SK-N-DZ (cell line): Measurements from ENCODE around the gene CCL26. TPM values are rescaled to one million over a fixed set of nuclear protein-coding genes. Genes with fewer than 3 reads are reported as not detected.

Source experiments
- DNase-seq: peaks from one replicate; pipeline ENCODE4 v3.0.0-alpha.2; 2015; ENCODE audit warnings: low spot score
- polyA plus RNA-seq, 2 experiments: library from polyadenylated mRNA; depleted of rRNA; stranded (reverse); fragments of >200 nt; gene quantifications; 2 replicates each; pipeline ENCODE4 v1.2.3, GENCODE V29; 2014

Gene CCL26
- polyA plus RNA-seq (2014; cell fraction: cytosol; rRNA removed) = not detected in 2 replicates
- polyA plus RNA-seq (2014; cell fraction: nucleus; rRNA removed) = not detected in 2 replicates

GRCh38 chr7:75772081-75773077, at the start of gene CCL26:
CCL26 (minus strand) TSS chr7:75772211; CDS start chr7:75772176, 35 bp downstream.
- DNase-seq = no peak

GRCh38 chr7:75820688-75821087, 48.7 kb upstream of the CCL26 start:
- DNase-seq = no peak

GRCh38 chr7:75819711-75820110, 47.7 kb upstream of the CCL26 start:
- DNase-seq = no peak

- no peak for DNase-seq
These were observed 46.5 kb upstream of the CCL26 start for GRCh38 chr7:75818472-75818871.

GRCh38 chr7:75817116-75817515, 45.1 kb upstream of the CCL26 start:
- DNase-seq = no peak

GRCh38 chr7:75815418-75816064, 43.5 kb upstream of the CCL26 start:
- no peak for DNase-seq

- DNase-seq = no peak
These were observed 42.5 kb upstream of the CCL26 start for GRCh38 chr7:75814407-75814947.

GRCh38 chr7:75813781-75814236, 41.8 kb upstream of the CCL26 start, which contains the start of gene CCL24:
CCL24 (minus strand) TSS chr7:75813806; CDS start chr7:75813715, 91 bp downstream.
- DNase-seq = no peak

GRCh38 chr7:75813084-75813483, 41.1 kb upstream of the CCL26 start:
- no peak for DNase-seq

GRCh38 chr7:75811894-75812678, 40.1 kb upstream of the CCL26 start:
- no peak for DNase-seq

GRCh38 chr7:75809396-75809795, 37.4 kb upstream of the CCL26 start:
- DNase-seq = no peak

- no peak for DNase-seq
These were observed 36.1 kb upstream of the CCL26 start for GRCh38 chr7:75808106-75808505.

GRCh38 chr7:75807452-75807851, 35.4 kb upstream of the CCL26 start:
- no peak for DNase-seq

- DNase-seq = no peak
These were observed 34.7 kb upstream of the CCL26 start for GRCh38 chr7:75806560-75807307.

GRCh38 chr7:75804705-75805104, 32.7 kb upstream of the CCL26 start:
- DNase-seq = no peak

- no peak for DNase-seq
These were observed 32.0 kb upstream of the CCL26 start for GRCh38 chr7:75804004-75804403.

GRCh38 chr7:75802552-75802821, 30.5 kb upstream of the CCL26 start:
- DNase-seq = no peak

- DNase-seq = no peak
These were observed 26.8 kb upstream of the CCL26 start for GRCh38 chr7:75798770-75799169.

GRCh38 chr7:75796420-75796819, 24.4 kb upstream of the CCL26 start:
- DNase-seq = no peak

- no peak for DNase-seq
These were observed 23.8 kb upstream of the CCL26 start for GRCh38 chr7:75795831-75796285.

GRCh38 chr7:75793676-75794075, 21.7 kb upstream of the CCL26 start:
- DNase-seq = no peak
